NK-92 (cell line): ENCODE measurements around the gene AK4.

Source experiments
- DNase-seq: peaks from one replicate; lab custom pipeline; 2025; ENCODE audit not compliant: unreplicated experiment; lab: John Stamatoyannopoulos, UW

AK4 gene

GRCh38 chr1:65269612-65270011, 121.6 kb downstream of the AK4 start:
- DNase-seq = no peak

- DNase-seq = no peak
Measured at GRCh38 chr1:65276197-65276939, 128.4 kb downstream of the AK4 start.

GRCh38 chr1:65277605-65278347, 129.8 kb downstream of the AK4 start:
- no peak for DNase-seq

- DNase-seq = no peak
Measured at GRCh38 chr1:65278376-65279069, 130.5 kb downstream of the AK4 start.

- DNase-seq = no peak
Measured at GRCh38 chr1:65279070-65279779, 131.2 kb downstream of the AK4 start.
